Measurements from ENCODE around the gene ZNF436.

- TF ChIP-seq YY1 (IDR thresholded peaks at IDR 0.05; ENCODE audit: low read depth) (no peak), POLR2AphosphoS5 (IDR thresholded peaks at IDR 0.05; ENCODE audit: low read depth, low read length) (no peak), EP300 (IDR thresholded peaks at IDR 0.05; ENCODE audit: borderline replicate concordance in 1 of 2, low read depth in 1 of 2, low read length in 1 of 2) (no peak), CTCF (IDR thresholded peaks at IDR 0.05) (no peak), MAX (IDR thresholded peaks at IDR 0.05; ENCODE audit: low read depth) (no peak)
Measured at GRCh38 chr1:23380719-23381118, 11.1 kb upstream of the ZNF436 start.

All from SK-N-SH (cell line).